ENCODE data around the gene CNBD2. TPM values are rescaled to one million over a fixed set of nuclear protein-coding genes. Genes with fewer than 3 reads are reported as not detected.
A peak's percentile ranks its signal among the peaks of the same experiment; 100 is the strongest.
"Not testable (repeated sequence)": the region's sequence is repeated elsewhere in the genome, so short reads cannot be mapped to it uniquely, and the experiment has no call there.

CNBD2 gene
- total RNA-seq, 1 donor from 2014 or later, result 4.4 TPM

GRCh38 chr20:36064658-36065426 lies 96.5 kb downstream of the CNBD2 start:
- no peaks in the 10 kb centered on the region for H4K20me1 ChIP-seq (ENCODE audit: low read depth)
- Mint-ChIP-seq H3K4me3 (peak overlapping the region; percentile 84), H3K9me3 (peaks cover 8% of the 10 kb centered on the region), H3K36me3 (peaks cover 3% of the 10 kb centered on the region), H3K27ac (no peak overlapping the region), H3K4me1 (peaks cover 14% of the 10 kb centered on the region), H3K27me3 (ENCODE audit: insufficient read depth, low read depth) (peaks cover 7% of the 10 kb centered on the region)
- peak overlapping the region; percentile 90 for H2AFZ ChIP-seq (replicated peaks)
- H3K27ac ChIP-seq, result no peak overlapping the region
- H3K9ac ChIP-seq, result no peak overlapping the region
- DNase-seq (ENCODE audit: low spot score), result peak; percentile 97
- peaks cover 64% of the 10 kb centered on the region for H3K27me3 ChIP-seq
- no peaks in the 10 kb centered on the region for H3K36me3 ChIP-seq
- H3K79me2 ChIP-seq (ENCODE audit: low read depth), result no peaks in the 10 kb centered on the region
- peaks cover 6% of the 10 kb centered on the region for H3K4me1 ChIP-seq
- peaks cover 20% of the 10 kb centered on the region for H3F3A ChIP-seq (ENCODE audit: low read depth)
- peak overlapping the region; percentile 90 for H3K4me2 ChIP-seq
- no peaks in the 10 kb centered on the region for H3K9me3 ChIP-seq (ENCODE audit: low read depth)
- peak overlapping the region; percentile 53 for H3K4me3 ChIP-seq
- TF ChIP-seq CTCF (IDR thresholded peaks at IDR 0.05) (no peak), EZH2phosphoT487 (IDR thresholded peaks at IDR 0.05) (no peak), EZH2 (IDR thresholded peaks at IDR 0.05) (peak; percentile 69)

- no peak for DNase-seq (ENCODE audit: low spot score)
- no peaks in the 10 kb centered on the region for H3K36me3 ChIP-seq
- H3K9me3 Mint-ChIP-seq, result peaks cover 8% of the 10 kb centered on the region
- H3K36me3 Mint-ChIP-seq, result peaks cover 3% of the 10 kb centered on the region
- no peak overlapping the region for H3K9ac ChIP-seq
- peak overlapping the region; percentile 61 for H2AFZ ChIP-seq (replicated peaks)
- no peaks in the 10 kb centered on the region for H4K20me1 ChIP-seq (ENCODE audit: low read depth)
- peaks cover 7% of the 10 kb centered on the region for H3K27me3 Mint-ChIP-seq (ENCODE audit: insufficient read depth, low read depth)
- no peak for TF ChIP-seq EZH2phosphoT487 (IDR thresholded peaks at IDR 0.05)
- H3K79me2 ChIP-seq (ENCODE audit: low read depth), result no peaks in the 10 kb centered on the region
- peak overlapping the region; percentile 53 for H3K4me3 ChIP-seq
- peaks cover 27% of the 10 kb centered on the region for H3F3A ChIP-seq (ENCODE audit: low read depth)
- H3K27me3 ChIP-seq, result peaks cover 64% of the 10 kb centered on the region
- peak overlapping the region; percentile 90 for H3K4me2 ChIP-seq
- H3K27ac Mint-ChIP-seq, result no peak overlapping the region
- peaks cover 19% of the 10 kb centered on the region for H3K4me1 Mint-ChIP-seq
- H3K27ac ChIP-seq, result no peak overlapping the region
- H3K4me3 Mint-ChIP-seq, result peak overlapping the region; percentile 84
- peaks cover 13% of the 10 kb centered on the region for H3K4me1 ChIP-seq
- no peaks in the 10 kb centered on the region for H3K9me3 ChIP-seq (ENCODE audit: low read depth)
Measured at GRCh38 chr20:36065427-36065998, 97.1 kb downstream of the CNBD2 start.

- H4K20me1 ChIP-seq (ENCODE audit: low read depth), result peaks cover 4% of the 10 kb centered on the region
- peaks cover 16% of the 10 kb centered on the region for H3K4me1 ChIP-seq
- H3K27me3 ChIP-seq, result peaks cover 70% of the 10 kb centered on the region
- H3K4me2 ChIP-seq, result no peak overlapping the region
- DNase-seq (ENCODE audit: low spot score), result no peak
- H3K36me3 ChIP-seq, result no peaks in the 10 kb centered on the region
- Mint-ChIP-seq H3K27me3 (ENCODE audit: insufficient read depth, low read depth) (peaks cover 7% of the 10 kb centered on the region), H3K9me3 (peaks cover 3% of the 10 kb centered on the region), H3K36me3 (peaks cover 3% of the 10 kb centered on the region), H3K4me1 (peaks cover 24% of the 10 kb centered on the region), H3K4me3 (no peak overlapping the region), H3K27ac (no peak overlapping the region)
- no peaks in the 10 kb centered on the region for H3K9me3 ChIP-seq (ENCODE audit: low read depth)
- H3K27ac ChIP-seq, result no peak overlapping the region
- H3F3A ChIP-seq (ENCODE audit: low read depth), result peaks cover 39% of the 10 kb centered on the region
- H2AFZ ChIP-seq (replicated peaks), result no peak overlapping the region
- no peaks in the 10 kb centered on the region for H3K79me2 ChIP-seq (ENCODE audit: low read depth)
- H3K4me3 ChIP-seq, result no peak overlapping the region
- TF ChIP-seq CTCF (IDR thresholded peaks at IDR 0.05) (no peak), EZH2phosphoT487 (IDR thresholded peaks at IDR 0.05) (no peak), EZH2 (IDR thresholded peaks at IDR 0.05) (no peak)
- no peak overlapping the region for H3K9ac ChIP-seq
Measured at GRCh38 chr20:36066777-36067176, 98.4 kb downstream of the CNBD2 start.

- H3K4me3 Mint-ChIP-seq; H3K27ac Mint-ChIP-seq; H3K27ac ChIP-seq; H2AFZ ChIP-seq (replicated peaks); H3K4me2 ChIP-seq; H3K27me3 Mint-ChIP-seq (ENCODE audit: insufficient read depth, low read depth); DNase-seq (ENCODE audit: low spot score); H3K9me3 Mint-ChIP-seq; H4K20me1 ChIP-seq (ENCODE audit: low read depth); H3K36me3 ChIP-seq; H3K36me3 Mint-ChIP-seq; H3K79me2 ChIP-seq (ENCODE audit: low read depth); H3K9me3 ChIP-seq (ENCODE audit: low read depth); H3K4me3 ChIP-seq; H3K9ac ChIP-seq: not testable (repeated sequence)
- H3F3A ChIP-seq (ENCODE audit: low read depth), result peaks cover 39% of the 10 kb centered on the region
- peaks cover 22% of the 10 kb centered on the region for H3K4me1 Mint-ChIP-seq
- H3K4me1 ChIP-seq, result peaks cover 16% of the 10 kb centered on the region
- H3K27me3 ChIP-seq, result peaks cover 61% of the 10 kb centered on the region
Measured at GRCh38 chr20:36068526-36068925, 100.1 kb downstream of the CNBD2 start.
